IMR-90 (cell line): ENCODE data around the gene EYS. TPM values are rescaled to one million over a fixed set of nuclear protein-coding genes. Genes with fewer than 3 reads are reported as not detected.

Experiments used
- ATAC-seq: fragments of 200-7000 bp; cut with Tn5 transposase; 2 replicates; pipeline ENCODE4 v1.9.1; 2020; ENCODE audit warnings: low read depth, mild to moderate bottlenecking, moderate library complexity
- BruUV-seq: library from RNA; stranded (reverse); fragments of 400-500 nt; replicated peaks from 2 replicates; lab custom pipeline; 2021; lab: Mats Ljungman, UMichigan
- CTCF ChIA-PET: fragments of 300-600 bp; formaldehyde crosslinking; extraction: SDS; loops from one replicate; lab custom pipeline; 2021; ENCODE audit warnings: antibody characterized with exemption; lab: Yijun Ruan, JAX
- POLR2A ChIA-PET: fragments of 300-600 bp; sonication (Branson Sonifier 250); formaldehyde crosslinking; loops from one replicate; lab custom pipeline; 2022; ENCODE audit warnings: antibody characterized with exemption; ENCODE audit not compliant: unreplicated experiment; lab: Charles Lee
- DNase-seq: peaks from one replicate; pipeline ENCODE4 v3.0.0; 2013
- H2AFZ ChIP-seq: replicated peaks from 2 replicates; pipeline ENCODE3; 2013; ENCODE audit warnings: low read length, mild to moderate bottlenecking; ENCODE audit not compliant: poor library complexity
- H2AK5ac ChIP-seq: 2 replicates; pipeline ENCODE4 v1.6.1; 2013; ENCODE audit warnings: low read depth, low read length, inconsistent platforms
- H2AK9ac ChIP-seq: replicated peaks from 2 replicates; pipeline ENCODE3; 2013; ENCODE audit warnings: mild to moderate bottlenecking, low read depth, low read length, moderate library complexity; ENCODE audit not compliant: poor library complexity
- H2BK120ac ChIP-seq: 2 replicates; pipeline ENCODE4 v1.6.1; 2013; ENCODE audit warnings: low read depth, low read length, inconsistent platforms
- H2BK15ac ChIP-seq: 3 replicates; pipeline ENCODE4 v1.6.1; 2013; ENCODE audit warnings: low read depth, low read length, inconsistent platforms
- H2BK20ac ChIP-seq: 2 replicates; pipeline ENCODE4 v1.6.1; 2013; ENCODE audit warnings: low read depth, mild to moderate bottlenecking, inconsistent platforms, low read length, moderate library complexity
- H2BK5ac ChIP-seq: 2 replicates; pipeline ENCODE4 v1.6.1; 2013; ENCODE audit warnings: mild to moderate bottlenecking, low read depth, low read length, inconsistent platforms; ENCODE audit not compliant: poor library complexity, severe bottlenecking
- H3K14ac ChIP-seq: replicated peaks from 2 replicates; pipeline ENCODE4 v1.6.1; 2013; ENCODE audit warnings: low read depth, low read length, inconsistent platforms
- H3K18ac ChIP-seq: 2 replicates; pipeline ENCODE4 v1.6.1; 2013; ENCODE audit warnings: low read depth, low read length, control low read depth
- H3K23ac ChIP-seq: 2 replicates; pipeline ENCODE4 v1.6.1; 2013; ENCODE audit warnings: low read depth, low read length, inconsistent platforms
- H3K27ac ChIP-seq: 2 replicates; pipeline ENCODE4 v1.5.1; 2013; ENCODE audit warnings: mild to moderate bottlenecking, control low read depth, low read length; ENCODE audit not compliant: insufficient read depth
- H3K27me3 ChIP-seq: 2 replicates; pipeline ENCODE4 v1.6.1; 2013; ENCODE audit warnings: low read length; ENCODE audit not compliant: control insufficient read depth, insufficient read depth
- H3K36me3 ChIP-seq: 2 replicates; pipeline ENCODE4 v1.6.1; 2013; ENCODE audit warnings: low read length, mixed read lengths; ENCODE audit not compliant: control insufficient read depth, insufficient read depth
- H3K4ac ChIP-seq: 2 replicates; pipeline ENCODE4 v1.6.1; 2013; ENCODE audit warnings: low read depth, low read length, inconsistent platforms
- H3K4me1 ChIP-seq: 2 replicates; pipeline ENCODE4 v1.6.1; 2013; ENCODE audit warnings: low read length, mixed read lengths; ENCODE audit not compliant: control insufficient read depth, insufficient read depth
- H3K4me2 ChIP-seq: 2 replicates; pipeline ENCODE4 v1.6.1; 2013; ENCODE audit warnings: low read depth, mild to moderate bottlenecking, control low read depth, low read length, moderate library complexity
- H3K4me3 ChIP-seq: 2 replicates; pipeline ENCODE4 v1.5.1; 2013; ENCODE audit warnings: low read depth, mild to moderate bottlenecking, control low read depth, low read length, moderate library complexity; ENCODE audit not compliant: insufficient read depth
- H3K56ac ChIP-seq: 2 replicates; pipeline ENCODE4 v1.6.1; 2013; ENCODE audit warnings: low read length, inconsistent platforms; ENCODE audit not compliant: insufficient read depth; ENCODE audit errors: extremely low read depth
- H3K79me1 ChIP-seq, 2 experiments: 2 replicates each; pipeline ENCODE4 v1.6.1; 2013; ENCODE audit warnings: low read length in 2 of 2, inconsistent platforms in 1 of 2, low read depth in 1 of 2
- H3K9ac ChIP-seq: 2 replicates; pipeline ENCODE4 v1.6.1; 2013; ENCODE audit warnings: low read depth, low read length, control low read depth
- H3K9me1 ChIP-seq: 2 replicates; pipeline ENCODE4 v1.6.1; 2013; ENCODE audit warnings: low read length, inconsistent platforms; ENCODE audit not compliant: insufficient read depth
- H3K9me3 ChIP-seq: 2 replicates; pipeline ENCODE4 v1.6.1; 2013; ENCODE audit warnings: low read length; ENCODE audit not compliant: control insufficient read depth, insufficient read depth
- H4K20me1 ChIP-seq: 2 replicates; pipeline ENCODE4 v1.6.1; 2013; ENCODE audit warnings: low read length, inconsistent platforms; ENCODE audit not compliant: insufficient read depth
- H4K5ac ChIP-seq: 2 replicates; pipeline ENCODE4 v1.6.1; 2013; ENCODE audit warnings: mild to moderate bottlenecking, low read depth, low read length, control low read depth
- H4K8ac ChIP-seq, 2 experiments: 2 replicates each; pipeline ENCODE4 v1.6.1; 2013; ENCODE audit warnings: low read depth in 2 of 2, low read length in 2 of 2, control low read depth in 1 of 2, inconsistent platforms in 1 of 2
- H4K91ac ChIP-seq: 2 replicates; pipeline ENCODE4 v1.6.1; 2013; ENCODE audit warnings: low read depth, low read length, inconsistent platforms; ENCODE audit not compliant: insufficient read depth
- BHLHE40 ChIP-seq: fragments of 150-350 bp; IDR thresholded peaks from 2 replicates; pipeline ENCODE4 v1.6.1; 2016; ENCODE audit warnings: mild to moderate bottlenecking, low read depth, low read length
- CEBPB ChIP-seq: IDR thresholded peaks from 2 replicates; pipeline ENCODE4 v1.6.1; 2012; ENCODE audit warnings: low read depth, low read length, improper control_type of control experiment
- CHD1 ChIP-seq: IDR thresholded peaks from 2 replicates; pipeline ENCODE4 v1.6.1; 2012; ENCODE audit warnings: low read depth, low read length, improper control_type of control experiment
- ELK1 ChIP-seq: fragments of 150-350 bp; IDR thresholded peaks from 2 replicates; pipeline ENCODE4 v1.6.1; 2016; ENCODE audit warnings: low read depth, mild to moderate bottlenecking, low read length, moderate library complexity, borderline replicate concordance
- FOS ChIP-seq: fragments of 150-350 bp; IDR thresholded peaks from 2 replicates; pipeline ENCODE4 v1.6.1; 2016; ENCODE audit warnings: low read depth, low read length
- MAFK ChIP-seq: IDR thresholded peaks from 2 replicates; pipeline ENCODE4 v1.6.1; 2012; ENCODE audit warnings: low read depth, low read length, improper control_type of control experiment
- MAZ ChIP-seq: IDR thresholded peaks from 2 replicates; pipeline ENCODE4 v1.6.1; 2012; ENCODE audit warnings: low read depth, mild to moderate bottlenecking, low read length, improper control_type of control experiment, moderate library complexity, borderline replicate concordance
- MXI1 ChIP-seq: IDR thresholded peaks from 2 replicates; pipeline ENCODE4 v1.6.1; 2012; ENCODE audit warnings: low read depth, mild to moderate bottlenecking, low read length, moderate library complexity, borderline replicate concordance
- NFE2L2 ChIP-seq: fragments of 150-350 bp; IDR thresholded peaks from 2 replicates; pipeline ENCODE4 v1.6.1; 2016; ENCODE audit warnings: low read depth, mild to moderate bottlenecking, low read length
- POLR2A ChIP-seq: IDR thresholded peaks from 2 replicates; pipeline ENCODE4 v1.6.1; 2012; ENCODE audit warnings: mild to moderate bottlenecking, low read depth, low read length
- RAD21 ChIP-seq: IDR thresholded peaks from 2 replicates; pipeline ENCODE4 v1.6.1; 2012; ENCODE audit warnings: low read length, improper control_type of control experiment
- RCOR1 ChIP-seq: IDR thresholded peaks from 2 replicates; pipeline ENCODE4 v1.6.1; 2012; ENCODE audit warnings: mild to moderate bottlenecking, low read length, improper control_type of control experiment; ENCODE audit not compliant: insufficient replicate concordance
- RFX5 ChIP-seq: IDR thresholded peaks from 2 replicates; pipeline ENCODE4 v1.8.0; 2012; ENCODE audit warnings: low read depth, mild to moderate bottlenecking, low read length, moderate library complexity
- SMC3 ChIP-seq: fragments of 150-350 bp; IDR thresholded peaks from 2 replicates; pipeline ENCODE4 v1.6.1; 2016; ENCODE audit warnings: low read depth, mild to moderate bottlenecking, antibody characterized with exemption, low read length, moderate library complexity
- USF2 ChIP-seq: fragments of 150-350 bp; IDR thresholded peaks from 2 replicates; pipeline ENCODE4 v1.6.1; 2017; ENCODE audit warnings: mild to moderate bottlenecking, antibody characterized with exemption, low read length, low read depth
- WGBS, 2 experiments: methylation state at CpG; one replicate each; pipeline versions ENCODE4 v1.1.5 to v1.1.7; 2013; ENCODE audit warnings: missing lambda C conversion rate in 2 of 2; ENCODE audit not compliant: insufficient read length in 1 of 2; ENCODE audit errors: extremely low coverage in 2 of 2; 5-methylcytosine and 5-hydroxymethylcytosine counted together
- dilution Hi-C: fragments of 300-500 bp; cut with HindIII; formaldehyde crosslinking; loops from one replicate; pipeline ENCODE4 v1.14.3; 2018; ENCODE audit warnings: low sequenced_read_pairs; ENCODE audit not compliant: unreplicated experiment
- in situ Hi-C: fragments of 300-500 bp; cut with MboI; formaldehyde crosslinking; loops from 3 replicates; pipeline ENCODE4 v1.14.3; 2019; ENCODE audit warnings: low sequenced_read_pairs, inconsistent platforms, mixed read lengths
- intact Hi-C: fragments of 100-400 bp; cut with micrococcal nuclease; formaldehyde crosslinking; loops from 2 replicates; pipeline ENCODE4 v1.10.0; 2022
- polyA plus RNA-seq, 3 experiments: library from polyadenylated mRNA; depleted of rRNA; stranded (reverse); fragments of >200 nt; gene quantifications; 2 replicates each; pipeline ENCODE4 v1.2.3, GENCODE V29; 2012; ENCODE audit warnings: low replicate concordance in 1 of 3
- total RNA-seq: library from RNA; depleted of rRNA; stranded (reverse); fragments of >200 nt; gene quantifications from 2 replicates; pipeline ENCODE4 v1.2.3, GENCODE V29; 2012

EYS gene
- total and polyA plus RNA-seq, 2 of the 4 experiments (the other 2 are of a cell fraction), result under 0.01 TPM; not detected in 1

GRCh38 chr6:65231616-65232015, 475.4 kb downstream of the EYS start:
- H3K23ac ChIP-seq, result no peak overlapping the region
- H3K9me1 ChIP-seq, result no peaks in the 10 kb centered on the region
- H3K36me3 ChIP-seq, result no peaks in the 10 kb centered on the region
- no peak overlapping the region for H2AFZ ChIP-seq
- no peaks in the 10 kb centered on the region for H3K79me1 ChIP-seq
- H4K8ac ChIP-seq, result no peak overlapping the region
- H3K4me1 ChIP-seq, result no peaks in the 10 kb centered on the region
- no peak overlapping the region for H3K4me3 ChIP-seq
- no TSS peak for BruUV-seq
- TF ChIP-seq FOS, result no peak
- TF ChIP-seq CEBPB, result no peak
- no peak for TF ChIP-seq ELK1
- TF ChIP-seq SMC3, result no peak
- no peak for TF ChIP-seq BHLHE40
- no peak for TF ChIP-seq USF2
- no peak for TF ChIP-seq MAZ
- no peak for TF ChIP-seq CHD1
- TF ChIP-seq POLR2A, result no peak
- no peak for TF ChIP-seq RAD21
- TF ChIP-seq NFE2L2, result no peak
- no peak for TF ChIP-seq MXI1
- no peak for TF ChIP-seq RFX5
- TF ChIP-seq MAFK, result no peak
- no peak for TF ChIP-seq RCOR1
- no peak overlapping the region for H4K91ac ChIP-seq
- no peak overlapping the region for H2BK15ac ChIP-seq
- no peak overlapping the region for H3K4ac ChIP-seq
- H3K9me3 ChIP-seq, result no peaks in the 10 kb centered on the region
- H2BK5ac ChIP-seq, result no peak overlapping the region
- dilution Hi-C loops (no loop called here), in situ Hi-C loops (no loop called here), intact Hi-C loops (no loop called here)
- no peak overlapping the region for H3K14ac ChIP-seq
- H4K5ac ChIP-seq, result no peak overlapping the region
- no peak overlapping the region for H3K4me2 ChIP-seq
- no peaks in the 10 kb centered on the region for H3K27me3 ChIP-seq
- H2BK20ac ChIP-seq, result no peak overlapping the region
- no CpG with 5 or more reads among the region's 1 CpG for WGBS, 2 experiments
- H4K20me1 ChIP-seq, result no peaks in the 10 kb centered on the region
- no peak overlapping the region for H3K18ac ChIP-seq
- DNase-seq (no peak), ATAC-seq (no peak)
- POLR2A ChIA-PET, result no interaction called here
- no peak overlapping the region for H2AK9ac ChIP-seq
- no peak overlapping the region for H2BK120ac ChIP-seq
- no peak overlapping the region for H3K27ac ChIP-seq
- H3K9ac ChIP-seq, result no peak overlapping the region
- CTCF ChIA-PET, result no interaction called here
- H3K56ac ChIP-seq, result no peak overlapping the region
- no peak overlapping the region for H2AK5ac ChIP-seq
